EL (cell line): Measurements from ENCODE around the gene RNF130.

Experiments
- DNase-seq: peaks from one replicate; pipeline ENCODE4 v3.0.0-alpha.2; 2016

The RNF130 gene

GRCh38 chr5:179912951-179913350 is 158.6 kb downstream of the RNF130 start:
- DNase-seq: no peak

- no peak for DNase-seq
These were observed 159.2 kb downstream of the RNF130 start for GRCh38 chr5:179912386-179912785.

- no peak for DNase-seq
These were observed 162.3 kb downstream of the RNF130 start for GRCh38 chr5:179909224-179909623.

GRCh38 chr5:179908528-179908927 is 163.0 kb downstream of the RNF130 start:
- DNase-seq: no peak

- peak; percentile 70 for DNase-seq
These were observed 163.8 kb downstream of the RNF130 start, which contains the start of gene TBC1D9B for GRCh38 chr5:179907556-179908324. Gene TBC1D9B, minus strand, starts transcription at chr5:179907897. Its CDS starts 76 bp downstream, at chr5:179907821.

GRCh38 chr5:179906795-179907555 is 164.6 kb downstream of the RNF130 start:
- DNase-seq: peak; percentile 36

GRCh38 chr5:179906294-179906794 is 165.2 kb downstream of the RNF130 start:
- no peak for DNase-seq

GRCh38 chr5:179905161-179905560 is 166.4 kb downstream of the RNF130 start:
- DNase-seq: no peak
